ENCODE measurements around the gene NRXN3.

- TF ChIP-seq HDGF (IDR thresholded peaks at IDR 0.05; ENCODE audit: borderline replicate concordance) (no peak), FOXM1 (IDR thresholded peaks at IDR 0.05; ENCODE audit: borderline replicate concordance) (no peak), SP1 (IDR thresholded peaks at IDR 0.05) (no peak), LEF1 (IDR thresholded peaks at IDR 0.05; ENCODE audit: borderline replicate concordance) (no peak), ELF4 (IDR thresholded peaks at IDR 0.05) (no peak), FOXA1 (IDR thresholded peaks at IDR 0.05) (no peak), ZNF384 (IDR thresholded peaks at IDR 0.05) (no peak), ARNT (IDR thresholded peaks at IDR 0.05) (no peak), FOXK2 (IDR thresholded peaks at IDR 0.05) (no peak), BHLHE40 (IDR thresholded peaks at IDR 0.05; ENCODE audit: borderline replicate concordance) (no peak), SUZ12 (IDR thresholded peaks at IDR 0.05) (no peak), TARDBP (IDR thresholded peaks at IDR 0.05) (no peak), NFRKB (IDR thresholded peaks at IDR 0.05) (no peak)
- TF ChIP-seq, protein P1, sequence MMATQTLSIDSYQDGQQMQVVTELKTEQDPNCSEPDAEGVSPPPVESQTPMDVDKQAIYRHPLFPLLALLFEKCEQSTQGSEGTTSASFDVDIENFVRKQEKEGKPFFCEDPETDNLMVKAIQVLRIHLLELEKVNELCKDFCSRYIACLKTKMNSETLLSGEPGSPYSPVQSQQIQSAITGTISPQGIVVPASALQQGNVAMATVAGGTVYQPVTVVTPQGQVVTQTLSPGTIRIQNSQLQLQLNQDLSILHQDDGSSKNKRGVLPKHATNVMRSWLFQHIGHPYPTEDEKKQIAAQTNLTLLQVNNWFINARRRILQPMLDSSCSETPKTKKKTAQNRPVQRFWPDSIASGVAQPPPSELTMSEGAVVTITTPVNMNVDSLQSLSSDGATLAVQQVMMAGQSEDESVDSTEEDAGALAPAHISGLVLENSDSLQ (IDR thresholded peaks at IDR 0.05), result no peak
Observed at GRCh38 chr14:79476552-79476951, 1306.4 kb downstream of the NRXN3 start.

Measured in HEK293T (cell line).